Keratinocyte (primary cell): ENCODE measurements around the gene SLC12A1. TPM values are rescaled to one million over a fixed set of nuclear protein-coding genes. Genes with fewer than 3 reads are reported as not detected.

Experiments used
- DNase-seq: peaks from one replicate; pipeline ENCODE4 v3.0.0-alpha.2; 2011; ENCODE audit warnings: low read depth, missing footprints, low spot score
- FAIRE-seq: peaks from 2 replicates; lab custom pipeline; 2011; peaks lifted over from hg19 to GRCh38; lab: Jason Lieb, UNC
- H2AFZ ChIP-seq: 2 replicates; pipeline ENCODE4 v1.6.0; 2012; ENCODE audit warnings: low read length, control low read depth, inconsistent platforms; ENCODE audit not compliant: control insufficient read depth
- H3K27ac ChIP-seq: 2 replicates; pipeline ENCODE4 v1.5.1; 2011; ENCODE audit warnings: low read length; ENCODE audit not compliant: control insufficient read depth, insufficient read depth
- H3K27me3 ChIP-seq: 3 replicates; pipeline ENCODE4 v1.6.0; 2011; ENCODE audit warnings: low read length; ENCODE audit not compliant: control insufficient read depth, insufficient read depth; ENCODE audit errors: extremely low read depth
- H3K36me3 ChIP-seq, 2 experiments: 2 replicates in 1 of 2; 3 replicates in 1 of 2; pipeline ENCODE4 v1.5.1; 2011; ENCODE audit warnings: low read length in 2 of 2, mild to moderate bottlenecking in 1 of 2; ENCODE audit not compliant: control insufficient read depth in 2 of 2, insufficient read depth in 2 of 2; ENCODE audit errors: extremely low read depth in 1 of 2
- H3K4me1 ChIP-seq: 3 replicates; pipeline ENCODE4 v1.5.1; 2011; ENCODE audit warnings: low read length; ENCODE audit not compliant: control insufficient read depth, insufficient read depth; ENCODE audit errors: extremely low read depth
- H3K4me2 ChIP-seq: 3 replicates; pipeline ENCODE4 v1.6.0; 2011; ENCODE audit warnings: low read depth, low read length; ENCODE audit not compliant: control insufficient read depth, insufficient read depth; ENCODE audit errors: extremely low read depth
- H3K4me3 ChIP-seq, 3 experiments: fragments of 200-600 bp in 1 of 3; sonication (generic) in 1 of 3; 2 replicates in 2 of 3; 3 replicates in 1 of 3; pipeline ENCODE4 v1.5.1; 2011 to 2016; ENCODE audit warnings: low read length in 3 of 3, mild to moderate bottlenecking in 3 of 3, control low read depth in 2 of 3, inconsistent platforms in 1 of 3, low read depth in 1 of 3, mixed read lengths in 1 of 3, mixed run types in 1 of 3, moderate library complexity in 1 of 3; ENCODE audit not compliant: control insufficient read depth in 2 of 3, insufficient read depth in 2 of 3; ENCODE audit errors: extremely low read depth in 1 of 3
- H3K79me2 ChIP-seq: 2 replicates; pipeline ENCODE4 v1.6.0; 2012; ENCODE audit warnings: low read length; ENCODE audit not compliant: control insufficient read depth, insufficient read depth
- H3K9ac ChIP-seq: 3 replicates; pipeline ENCODE4 v1.6.0; 2011; ENCODE audit warnings: low read length; ENCODE audit not compliant: control insufficient read depth, insufficient read depth; ENCODE audit errors: extremely low read depth
- H3K9me1 ChIP-seq: 3 replicates; pipeline ENCODE4 v1.6.0; 2011; ENCODE audit warnings: low read length; ENCODE audit not compliant: control insufficient read depth, insufficient read depth; ENCODE audit errors: extremely low read depth
- H3K9me3 ChIP-seq: 2 replicates; pipeline ENCODE4 v1.5.1; 2012; ENCODE audit warnings: low read depth, low read length; ENCODE audit not compliant: control insufficient read depth
- H4K20me1 ChIP-seq: 3 replicates; pipeline ENCODE4 v1.6.0; 2011; ENCODE audit warnings: low read length; ENCODE audit not compliant: control insufficient read depth, insufficient read depth; ENCODE audit errors: extremely low read depth
- EZH2 ChIP-seq: IDR thresholded peaks from one replicate; pipeline ENCODE4 v1.6.1; 2012; ENCODE audit warnings: inconsistent platforms, mild to moderate bottlenecking, low read length, moderate library complexity
- dilution Hi-C: fragments of 300-500 bp; cut with MboI; formaldehyde crosslinking; loops from one replicate; pipeline ENCODE4 v1.7.0; 2020; ENCODE audit warnings: low sequenced_read_pairs; ENCODE audit not compliant: extremely low pct_ligation_motif_present
- polyA plus RNA-seq, 5 experiments: library from polyadenylated mRNA; depleted of rRNA in 3 of 5; stranded (reverse) in 3 of 5; stranded (forward) in 1 of 5; unstranded in 1 of 5; fragments of >200 nt; gene quantifications; 1 replicate in 1 of 5; 2 replicates in 3 of 5; 3 replicates in 1 of 5; pipeline versions ENCODE4 v1.2.1 to v1.2.3, GENCODE V29; 2011 to 2012; ENCODE audit warnings: missing spikeins in 2 of 5, low read depth in 1 of 5, low replicate concordance in 1 of 5
- small RNA-seq, 3 experiments: library from RNA; depleted of rRNA; stranded (forward); fragments of <200 nt; gene quantifications; one replicate each; pipeline ENCODE3, GENCODE V24; 2012; ENCODE audit warnings: low read depth in 3 of 3, low replicate concordance in 1 of 3; ENCODE audit not compliant: insufficient read length in 3 of 3
- TF ChIP-seq, protein P1 (sequence below), 3 experiments: IDR thresholded peaks in 1 of 3; conservative IDR thresholded peaks in 1 of 3; optimal IDR thresholded peaks in 1 of 3; 2 replicates in 2 of 3; 3 replicates in 1 of 3; pipeline versions ENCODE3 to v1.5.1; 2011; ENCODE audit warnings: low read length in 3 of 3, mild to moderate bottlenecking in 3 of 3, moderate library complexity in 2 of 3, control low read depth in 1 of 3, inconsistent platforms in 1 of 3; ENCODE audit not compliant: insufficient read depth in 2 of 3; ENCODE audit errors: extremely low read depth in 1 of 3

Gene SLC12A1
- polyA plus RNA-seq, 1 donor (not counting 4 experiments of a cell fraction or from before 2014, with no cell fraction given) = not detected

DNA sequence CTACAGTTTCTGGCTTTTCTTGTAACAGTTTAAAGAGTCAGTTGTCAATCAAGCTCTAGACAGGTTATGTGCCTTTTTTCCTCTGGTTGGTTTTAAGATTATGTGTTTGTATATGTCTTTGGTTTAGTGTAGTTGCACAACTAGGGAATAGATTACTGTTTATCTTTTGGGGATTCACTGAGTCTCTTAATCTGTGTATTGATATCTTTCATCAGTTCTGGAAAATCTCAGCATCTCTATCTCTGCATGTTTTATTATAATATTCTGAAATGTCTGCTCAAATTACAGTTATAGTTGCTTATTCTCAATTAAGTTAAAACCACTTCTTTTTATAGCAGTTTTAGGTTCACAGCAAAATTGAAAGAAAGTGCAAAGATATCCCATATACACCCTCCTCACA is 139.4 kb downstream of the SLC12A1 start:
- H4K20me1 ChIP-seq = no peaks in the 10 kb centered on the region
- no peaks in the 10 kb centered on the region for H3K9me3 ChIP-seq
- H3K79me2 ChIP-seq = no peaks in the 10 kb centered on the region
- no peaks in the 10 kb centered on the region for H3K9me1 ChIP-seq
- no peak overlapping the region for H3K27ac ChIP-seq
- dilution Hi-C loops = no loop called here
- FAIRE-seq (no peak), DNase-seq (no peak)
- TF ChIP-seq EZH2 = no peak
- TF ChIP-seq, protein P1, sequence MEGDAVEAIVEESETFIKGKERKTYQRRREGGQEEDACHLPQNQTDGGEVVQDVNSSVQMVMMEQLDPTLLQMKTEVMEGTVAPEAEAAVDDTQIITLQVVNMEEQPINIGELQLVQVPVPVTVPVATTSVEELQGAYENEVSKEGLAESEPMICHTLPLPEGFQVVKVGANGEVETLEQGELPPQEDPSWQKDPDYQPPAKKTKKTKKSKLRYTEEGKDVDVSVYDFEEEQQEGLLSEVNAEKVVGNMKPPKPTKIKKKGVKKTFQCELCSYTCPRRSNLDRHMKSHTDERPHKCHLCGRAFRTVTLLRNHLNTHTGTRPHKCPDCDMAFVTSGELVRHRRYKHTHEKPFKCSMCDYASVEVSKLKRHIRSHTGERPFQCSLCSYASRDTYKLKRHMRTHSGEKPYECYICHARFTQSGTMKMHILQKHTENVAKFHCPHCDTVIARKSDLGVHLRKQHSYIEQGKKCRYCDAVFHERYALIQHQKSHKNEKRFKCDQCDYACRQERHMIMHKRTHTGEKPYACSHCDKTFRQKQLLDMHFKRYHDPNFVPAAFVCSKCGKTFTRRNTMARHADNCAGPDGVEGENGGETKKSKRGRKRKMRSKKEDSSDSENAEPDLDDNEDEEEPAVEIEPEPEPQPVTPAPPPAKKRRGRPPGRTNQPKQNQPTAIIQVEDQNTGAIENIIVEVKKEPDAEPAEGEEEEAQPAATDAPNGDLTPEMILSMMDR (optimal IDR thresholded peaks at IDR 0.05 in 1 of 3, IDR thresholded peaks at IDR 0.05 in 1 of 3, conservative IDR thresholded peaks at IDR 0.05 in 1 of 3; ENCODE audit: extremely low read depth in 1 of 3, insufficient read depth in 2 of 3, low read length in 3 of 3) = no peak
- H3K27me3 ChIP-seq = no peaks in the 10 kb centered on the region
- no peak overlapping the region for H2AFZ ChIP-seq
- peaks cover 4 to 9% of the 10 kb centered on the region in 2 experiments for H3K36me3 ChIP-seq
- no peaks in the 10 kb centered on the region for H3K4me1 ChIP-seq
- H3K9ac ChIP-seq = no peak overlapping the region
- no peak overlapping the region for H3K4me3 ChIP-seq
- no peak overlapping the region for H3K4me2 ChIP-seq

GRCh38 chr15:48352474-48353072 is 146.5 kb downstream of the SLC12A1 start:
- dilution Hi-C loops = no loop called here
- no peak for TF ChIP-seq EZH2
- TF ChIP-seq, protein P1 (optimal IDR thresholded peaks at IDR 0.05 in 1 of 3, IDR thresholded peaks at IDR 0.05 in 1 of 3, conservative IDR thresholded peaks at IDR 0.05 in 1 of 3; ENCODE audit: extremely low read depth in 1 of 3, insufficient read depth in 2 of 3, low read length in 3 of 3) = peak; percentile 70 to 73 (median 70)
- H3K9me1 ChIP-seq = no peaks in the 10 kb centered on the region
- H2AFZ ChIP-seq = peak overlapping the region; percentile 41
- no peaks in the 10 kb centered on the region for H3K79me2 ChIP-seq
- no peaks in the 10 kb centered on the region for H3K9me3 ChIP-seq
- peak overlapping the region; percentile 43 for H3K4me2 ChIP-seq
- FAIRE-seq (peak; percentile 90), DNase-seq (peak; percentile 38)
- no peaks in the 10 kb centered on the region for H4K20me1 ChIP-seq
- H3K27ac ChIP-seq = no peak overlapping the region
- no peaks in the 10 kb centered on the region for H3K4me1 ChIP-seq
- no peaks in the 10 kb centered on the region for H3K27me3 ChIP-seq
- H3K4me3 ChIP-seq = no peak overlapping the region
- H3K36me3 ChIP-seq = no peaks in the 10 kb centered on the region
- no peak overlapping the region for H3K9ac ChIP-seq

Small RNAs within 50 kb of the gene (small RNA-seq; reads per million reads assigned to genes)
- 0 reads per million in 3 experiments for gene RF00019

Other genes with a start within 250 kb of the SLC12A1 start
- 0.04 TPM in 1 of 3 replicates, not detected in the others for gene SLC24A5, start 85.3 kb upstream of the SLC12A1 start, polyA plus RNA-seq
- 1.3 to 2.8 TPM (median 1.7 TPM) in 3 replicates for gene MYEF2, start 28.0 kb upstream of the SLC12A1 start, polyA plus RNA-seq
- not detected in 3 replicates for gene CTXN2, start 14.6 kb upstream of the SLC12A1 start, polyA plus RNA-seq
- 46.2 to 79.8 TPM (median 52.5 TPM) in 3 replicates for gene DUT, start 125.1 kb downstream of the SLC12A1 start, polyA plus RNA-seq